T-helper 1 cell treated with Interleukin-12 subunit alpha and Interleukin-12 subunit beta and Interleukin-4 antibody, amounts not matched to agents 30 μg/mL and 1 μg/mL, for 36 hours (primary cell): ENCODE measurements around the gene PLXNA4.
"Not testable (repeated sequence)": the region's sequence is repeated elsewhere in the genome, so short reads cannot be mapped to it uniquely, and the experiment has no call there.

Experiments used
- H3K27ac Mint-ChIP-seq: one replicate; pipeline ENCODE4 v1.8.0; 2021; ENCODE audit warnings: mild to moderate bottlenecking, mixed read lengths
- H3K27me3 Mint-ChIP-seq: one replicate; pipeline ENCODE4 v1.8.0; 2021; ENCODE audit warnings: low read depth, mixed read lengths
- H3K36me3 Mint-ChIP-seq: one replicate; pipeline ENCODE4 v1.8.0; 2021; ENCODE audit warnings: low read depth, mixed read lengths
- H3K4me1 Mint-ChIP-seq: one replicate; pipeline ENCODE4 v1.8.0; 2021; ENCODE audit warnings: low read depth, mixed read lengths
- H3K4me3 Mint-ChIP-seq: one replicate; pipeline ENCODE4 v1.8.0; 2021; ENCODE audit warnings: mild to moderate bottlenecking, moderate library complexity, mixed read lengths
- H3K9me3 Mint-ChIP-seq: one replicate; pipeline ENCODE4 v1.8.0; 2021; ENCODE audit warnings: mixed read lengths

The PLXNA4 gene

GRCh38 chr7:132191418-132191817 is 384.9 kb downstream of the PLXNA4 start:
- Mint-ChIP-seq H3K9me3 (peaks cover 10% of the 10 kb centered on the region), H3K36me3 (no peaks in the 10 kb centered on the region), H3K27ac (no peak overlapping the region), H3K27me3 (no peaks in the 10 kb centered on the region), H3K4me3 (no peak overlapping the region), H3K4me1 (no peaks in the 10 kb centered on the region)

DNA sequence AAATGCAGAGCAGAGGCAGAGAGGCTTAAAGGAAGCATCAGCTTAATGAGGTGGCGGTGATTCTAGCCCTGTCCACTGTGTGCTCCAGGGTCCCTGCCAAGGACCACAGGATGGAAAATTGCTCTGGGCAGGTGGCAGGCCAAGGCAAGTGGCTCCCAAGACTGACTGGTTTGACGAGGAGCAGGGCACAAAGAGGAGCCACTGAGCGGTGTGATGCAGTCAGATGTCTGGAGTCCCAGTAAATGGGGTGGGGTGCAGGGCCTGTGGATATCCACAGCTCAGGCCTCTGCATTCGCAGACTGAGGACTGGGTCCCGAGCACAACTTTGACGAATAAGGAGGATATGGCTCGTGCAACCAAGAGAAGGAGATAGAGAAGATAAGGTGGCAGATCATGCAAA is 385.6 kb downstream of the PLXNA4 start:
- H3K4me3 Mint-ChIP-seq: no peak overlapping the region
- no peaks in the 10 kb centered on the region for H3K36me3 Mint-ChIP-seq
- no peak overlapping the region for H3K27ac Mint-ChIP-seq
- H3K27me3 Mint-ChIP-seq: no peaks in the 10 kb centered on the region
- peaks cover 10% of the 10 kb centered on the region for H3K9me3 Mint-ChIP-seq
- H3K4me1 Mint-ChIP-seq: no peaks in the 10 kb centered on the region

GRCh38 chr7:132189881-132190280 is 386.4 kb downstream of the PLXNA4 start:
- Mint-ChIP-seq H3K4me1 (no peaks in the 10 kb centered on the region), H3K4me3 (no peak overlapping the region), H3K27me3 (no peaks in the 10 kb centered on the region), H3K36me3 (no peaks in the 10 kb centered on the region), H3K27ac (no peak overlapping the region), H3K9me3 (peaks cover 10% of the 10 kb centered on the region)

GRCh38 chr7:132187869-132188789 is 388.1 kb downstream of the PLXNA4 start:
- H3K4me1 Mint-ChIP-seq: no peaks in the 10 kb centered on the region
- H3K27ac Mint-ChIP-seq: no peak overlapping the region
- H3K27me3 Mint-ChIP-seq: no peaks in the 10 kb centered on the region
- H3K4me3 Mint-ChIP-seq: no peak overlapping the region
- no peaks in the 10 kb centered on the region for H3K36me3 Mint-ChIP-seq
- peaks cover 10% of the 10 kb centered on the region for H3K9me3 Mint-ChIP-seq

- no peak overlapping the region for H3K27ac Mint-ChIP-seq
- no peaks in the 10 kb centered on the region for H3K27me3 Mint-ChIP-seq
- no peaks in the 10 kb centered on the region for H3K36me3 Mint-ChIP-seq
- peaks cover 10% of the 10 kb centered on the region for H3K9me3 Mint-ChIP-seq
- H3K4me1 Mint-ChIP-seq: no peaks in the 10 kb centered on the region
- no peak overlapping the region for H3K4me3 Mint-ChIP-seq
Observed at GRCh38 chr7:132187391-132187790, 388.9 kb downstream of the PLXNA4 start.

DNA sequence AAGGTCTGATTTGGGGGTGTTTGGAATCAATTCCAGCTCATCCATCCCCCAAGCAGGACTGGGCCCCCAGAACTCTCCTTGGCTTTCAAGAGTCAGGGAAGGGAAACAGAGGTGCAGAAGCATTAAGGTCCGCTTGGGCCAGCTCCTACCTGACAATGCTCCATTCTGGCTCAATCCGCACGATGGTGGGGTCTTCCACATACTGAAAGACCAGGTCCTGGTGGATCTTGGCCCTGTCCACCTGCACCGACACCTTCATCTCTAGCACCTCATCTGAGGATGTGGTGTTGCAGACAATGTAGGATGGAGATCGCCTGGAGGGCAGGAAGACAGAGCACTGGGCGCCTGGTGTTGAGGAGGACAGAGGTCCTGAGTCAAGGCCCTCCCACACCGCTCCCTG is 391.1 kb downstream of the PLXNA4 start:
- Mint-ChIP-seq H3K4me3 (no peak overlapping the region), H3K36me3 (no peaks in the 10 kb centered on the region), H3K27ac (no peak overlapping the region), H3K27me3 (no peaks in the 10 kb centered on the region), H3K9me3 (peaks cover 10% of the 10 kb centered on the region), H3K4me1 (no peaks in the 10 kb centered on the region)

DNA sequence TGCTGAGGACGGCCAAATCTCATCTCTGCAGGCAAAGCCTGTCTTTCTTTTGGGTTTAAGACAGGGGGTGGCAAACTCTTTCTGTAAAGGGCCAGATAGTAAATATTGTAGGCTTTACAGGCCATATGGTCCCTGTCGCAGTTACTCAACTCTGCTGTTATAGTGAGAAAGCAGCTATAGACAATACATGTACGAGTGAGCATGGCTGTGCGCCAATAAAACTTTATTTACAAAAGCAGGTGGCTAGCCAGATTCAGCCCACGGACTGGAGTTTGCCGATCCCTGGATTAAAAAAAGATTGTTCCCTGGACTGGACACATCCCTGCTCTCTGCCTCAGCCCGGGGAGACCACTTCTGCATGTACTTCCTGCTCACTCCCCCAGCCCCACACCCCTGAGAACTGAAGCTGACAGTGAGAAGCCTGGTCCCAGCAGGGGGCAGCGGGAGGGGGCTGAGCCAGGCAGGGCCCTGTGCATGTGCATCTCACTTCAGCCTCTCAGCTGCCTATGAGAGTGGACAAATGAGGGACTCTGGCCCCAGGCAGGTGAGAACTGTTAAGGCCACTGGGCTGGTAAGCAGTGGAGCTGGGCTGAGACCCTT is 392.4 kb downstream of the PLXNA4 start:
- Mint-ChIP-seq H3K4me1 (no peaks in the 10 kb centered on the region), H3K9me3 (peaks cover 10% of the 10 kb centered on the region), H3K4me3 (no peak overlapping the region), H3K36me3 (no peaks in the 10 kb centered on the region), H3K27ac (no peak overlapping the region), H3K27me3 (no peaks in the 10 kb centered on the region)

- no peaks in the 10 kb centered on the region for H3K4me1 Mint-ChIP-seq
- H3K27ac Mint-ChIP-seq: no peak overlapping the region
- peaks cover 10% of the 10 kb centered on the region for H3K9me3 Mint-ChIP-seq
- no peaks in the 10 kb centered on the region for H3K36me3 Mint-ChIP-seq
- H3K27me3 Mint-ChIP-seq: no peaks in the 10 kb centered on the region
- no peak overlapping the region for H3K4me3 Mint-ChIP-seq
Observed at GRCh38 chr7:132182992-132183391, 393.3 kb downstream of the PLXNA4 start.

DNA sequence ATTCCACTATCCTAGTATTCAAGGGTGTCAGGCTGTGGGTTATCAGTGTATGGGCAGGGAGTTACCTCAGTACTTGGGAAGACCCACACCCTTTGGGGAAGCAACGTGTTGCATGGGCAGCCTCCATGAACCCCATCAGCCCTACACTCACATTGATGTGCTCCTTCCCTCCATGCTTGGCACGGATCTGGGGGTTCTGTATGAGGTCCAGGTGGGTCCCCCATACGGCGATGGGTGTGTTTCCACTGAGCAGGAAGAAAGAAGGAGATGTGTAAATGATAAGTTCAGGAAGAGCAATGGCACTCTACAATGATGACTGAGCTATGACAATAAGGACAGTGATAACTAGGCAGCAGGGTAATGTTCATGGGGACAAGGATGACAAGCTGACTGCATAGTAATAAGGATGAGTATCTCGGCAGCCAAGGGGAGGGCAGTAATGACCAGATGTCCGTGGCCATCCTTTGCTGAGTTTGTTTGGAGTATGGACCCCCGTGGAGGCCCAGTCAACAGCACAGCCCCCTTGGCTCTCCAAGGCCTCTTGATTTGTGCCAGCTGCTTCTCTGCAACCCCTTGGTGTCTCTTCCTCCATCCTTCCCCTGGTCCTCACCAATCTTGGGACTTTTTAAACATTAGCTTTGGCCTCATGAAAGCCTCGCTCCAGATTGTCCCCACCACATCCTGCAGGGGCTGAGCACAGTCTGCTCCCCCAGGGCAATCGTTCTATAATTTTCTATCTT is 394.2 kb downstream of the PLXNA4 start:
- H3K27ac Mint-ChIP-seq: no peak overlapping the region
- no peaks in the 10 kb centered on the region for H3K36me3 Mint-ChIP-seq
- H3K4me3 Mint-ChIP-seq: no peak overlapping the region
- no peaks in the 10 kb centered on the region for H3K27me3 Mint-ChIP-seq
- H3K4me1 Mint-ChIP-seq: no peaks in the 10 kb centered on the region
- peaks cover 7% of the 10 kb centered on the region for H3K9me3 Mint-ChIP-seq

DNA sequence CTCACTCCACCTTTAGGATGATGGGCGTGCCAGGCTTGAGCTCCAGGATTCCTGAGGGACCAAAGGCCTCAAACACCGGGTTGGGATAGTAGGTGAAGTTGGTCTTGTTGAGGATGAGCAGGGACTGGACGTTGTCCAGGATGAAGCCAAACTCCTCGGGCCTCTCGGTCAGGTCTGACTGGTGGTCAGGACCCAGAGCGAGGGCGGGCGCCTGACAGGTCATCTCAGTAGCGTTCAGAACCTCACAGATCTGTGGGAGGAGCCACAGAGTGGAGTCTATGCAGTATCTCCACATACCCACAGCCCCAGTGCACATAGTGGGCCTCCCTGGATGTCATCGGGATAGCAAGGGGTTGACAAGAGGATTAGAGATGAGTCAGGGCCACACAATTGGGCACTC is 394.9 kb downstream of the PLXNA4 start:
- Mint-ChIP-seq H3K4me1 (no peaks in the 10 kb centered on the region), H3K9me3 (no peaks in the 10 kb centered on the region), H3K27me3 (no peaks in the 10 kb centered on the region), H3K4me3 (no peak overlapping the region), H3K36me3 (no peaks in the 10 kb centered on the region), H3K27ac (no peak overlapping the region)

- no peak overlapping the region for H3K4me3 Mint-ChIP-seq
- H3K27me3 Mint-ChIP-seq: no peaks in the 10 kb centered on the region
- H3K36me3 Mint-ChIP-seq: no peaks in the 10 kb centered on the region
- no peak overlapping the region for H3K27ac Mint-ChIP-seq
- H3K4me1 Mint-ChIP-seq: no peaks in the 10 kb centered on the region
- no peaks in the 10 kb centered on the region for H3K9me3 Mint-ChIP-seq
Observed at GRCh38 chr7:132180481-132180880, 395.8 kb downstream of the PLXNA4 start.

GRCh38 chr7:132179681-132180080 is 396.6 kb downstream of the PLXNA4 start:
- Mint-ChIP-seq H3K27me3 (no peaks in the 10 kb centered on the region), H3K27ac (no peak overlapping the region)

GRCh38 chr7:132179080-132179430 is 397.2 kb downstream of the PLXNA4 start:
- no peak overlapping the region for H3K27ac Mint-ChIP-seq
- H3K27me3 Mint-ChIP-seq: no peaks in the 10 kb centered on the region
- H3K4me1 Mint-ChIP-seq: no peaks in the 10 kb centered on the region
- H3K36me3 Mint-ChIP-seq: no peaks in the 10 kb centered on the region
- no peak overlapping the region for H3K4me3 Mint-ChIP-seq
- no peaks in the 10 kb centered on the region for H3K9me3 Mint-ChIP-seq

More at GRCh38 chr7:132179681-132180080, 396.6 kb downstream of the PLXNA4 start:
- Mint-ChIP-seq H3K36me3 (no peaks in the 10 kb centered on the region), H3K9me3 (no peaks in the 10 kb centered on the region), H3K4me3 (no peak overlapping the region), H3K4me1 (no peaks in the 10 kb centered on the region)

DNA sequence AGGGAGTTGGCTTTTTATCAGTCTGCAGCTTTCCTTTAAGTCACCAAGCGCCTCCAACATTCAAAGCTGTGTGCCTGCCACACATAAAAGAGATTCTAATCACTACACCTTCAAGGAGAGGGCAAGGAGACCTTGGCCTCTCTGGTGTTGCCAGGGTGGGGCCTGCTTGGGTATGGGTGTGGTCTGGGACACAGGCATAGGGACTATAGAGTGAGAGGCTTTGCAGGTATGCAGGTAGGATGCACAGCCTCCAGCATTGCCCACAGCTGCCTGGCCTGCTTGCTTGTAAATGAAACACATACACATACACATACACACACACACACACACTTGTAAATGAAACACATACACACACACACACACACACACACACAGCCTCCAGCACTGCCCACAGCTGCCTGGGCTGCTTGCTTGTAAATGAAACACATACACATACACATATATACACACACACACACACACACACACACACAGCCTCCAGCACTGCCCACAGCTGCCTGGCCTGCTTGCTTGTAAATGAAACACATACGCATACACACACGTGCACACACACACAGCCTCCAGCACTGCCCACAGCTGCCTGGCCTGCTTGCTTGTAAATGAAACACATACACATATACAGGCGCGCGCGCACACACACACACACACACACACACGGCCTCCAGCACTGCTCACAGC is 397.7 kb downstream of the PLXNA4 start:
- not testable (repeated sequence) for H3K36me3 Mint-ChIP-seq, H3K27me3 Mint-ChIP-seq, H3K4me3 Mint-ChIP-seq, H3K27ac Mint-ChIP-seq, H3K4me1 Mint-ChIP-seq, H3K9me3 Mint-ChIP-seq
